SKM-1 (cell line): ENCODE results near the gene TSPAN18.
A peak's percentile ranks its signal among the peaks of the same experiment; 100 is the strongest.

Source experiments
- DNase-seq: peaks from one replicate; lab custom pipeline; 2025; ENCODE audit not compliant: unreplicated experiment; lab: John Stamatoyannopoulos, UW

The TSPAN18 gene

GRCh38 chr11:44885065-44885810 is 158.5 kb downstream of the TSPAN18 start:
- no peak for DNase-seq

GRCh38 chr11:44885919-44886789 is 159.4 kb downstream of the TSPAN18 start:
- no peak for DNase-seq

- DNase-seq, result no peak
Measured at GRCh38 chr11:44886790-44887140, 160.0 kb downstream of the TSPAN18 start.

GRCh38 chr11:44887636-44888035 is 160.9 kb downstream of the TSPAN18 start:
- DNase-seq, result no peak

GRCh38 chr11:44889266-44889665 is 162.5 kb downstream of the TSPAN18 start:
- no peak for DNase-seq

- no peak for DNase-seq
Measured at GRCh38 chr11:44892843-44893242, 166.1 kb downstream of the TSPAN18 start.

GRCh38 chr11:44893308-44893822 is 166.6 kb downstream of the TSPAN18 start:
- DNase-seq, result no peak

- peak; percentile 36 for DNase-seq
Measured at GRCh38 chr11:44893846-44894617, 167.3 kb downstream of the TSPAN18 start.

GRCh38 chr11:44899959-44900358 is 173.2 kb downstream of the TSPAN18 start:
- no peak for DNase-seq

- no peak for DNase-seq
Measured at GRCh38 chr11:44901120-44901633, 174.4 kb downstream of the TSPAN18 start.

GRCh38 chr11:44901786-44902185 is 175.0 kb downstream of the TSPAN18 start:
- DNase-seq, result no peak

- DNase-seq, result no peak
Measured at GRCh38 chr11:44903035-44903434, 176.3 kb downstream of the TSPAN18 start.

- DNase-seq, result no peak
Measured at GRCh38 chr11:44903518-44903917, 176.8 kb downstream of the TSPAN18 start.

- DNase-seq, result no peak
Measured at GRCh38 chr11:44904261-44905020, 177.7 kb downstream of the TSPAN18 start.

GRCh38 chr11:44905131-44905866 is 178.5 kb downstream of the TSPAN18 start:
- DNase-seq, result no peak

GRCh38 chr11:44906649-44907048 is 179.9 kb downstream of the TSPAN18 start:
- no peak for DNase-seq

- DNase-seq, result no peak
Measured at GRCh38 chr11:44909557-44909956, 182.8 kb downstream of the TSPAN18 start.

GRCh38 chr11:44910591-44910990 is 183.8 kb downstream of the TSPAN18 start:
- no peak for DNase-seq

- peak; percentile 79 for DNase-seq
Measured at GRCh38 chr11:44911029-44911814, 184.5 kb downstream of the TSPAN18 start.
